ENCODE results near the gene IL22RA1.

DNA sequence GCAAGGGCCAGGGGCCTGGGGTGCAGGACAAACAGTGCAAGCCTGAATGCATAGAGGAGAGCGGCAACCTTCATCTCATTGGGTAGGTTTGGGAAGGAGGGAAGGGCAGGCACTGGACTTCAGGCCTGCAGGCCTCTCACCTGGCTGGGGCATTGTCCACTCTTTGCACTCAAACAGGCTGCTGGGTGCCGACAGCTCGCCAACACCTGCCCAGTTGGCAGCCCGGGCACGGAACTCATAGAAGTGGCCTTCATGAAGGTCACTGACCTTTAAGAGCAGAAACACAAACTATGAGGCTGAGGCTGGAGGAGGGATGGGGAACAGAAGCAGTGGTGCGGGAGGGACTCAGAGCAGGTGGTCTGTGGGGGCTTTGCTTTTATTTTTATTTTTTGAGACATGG, 61.8 kb downstream of the IL22RA1 start:
- TF ChIP-seq CREB1 (CRISPR knock-in tag; IDR thresholded peaks at IDR 0.05) (no peak), NFE2L1 (CRISPR knock-in tag; IDR thresholded peaks at IDR 0.05) (no peak), CTCF (IDR thresholded peaks at IDR 0.05) (no peak), ZNF138 (CRISPR knock-in tag; conservative IDR thresholded peaks at IDR 0.05) (no peak), NR3C1 (CRISPR knock-in tag; conservative IDR thresholded peaks at IDR 0.05; ENCODE audit: low read depth) (no peak), CBFB (CRISPR knock-in tag; IDR thresholded peaks at IDR 0.05; ENCODE audit: low read depth) (no peak), ATF6 (CRISPR knock-in tag; IDR thresholded peaks at IDR 0.05) (no peak), ELF4 (CRISPR knock-in tag; IDR thresholded peaks at IDR 0.05; ENCODE audit: low read depth) (no peak)
- TF ChIP-seq, protein P1, sequence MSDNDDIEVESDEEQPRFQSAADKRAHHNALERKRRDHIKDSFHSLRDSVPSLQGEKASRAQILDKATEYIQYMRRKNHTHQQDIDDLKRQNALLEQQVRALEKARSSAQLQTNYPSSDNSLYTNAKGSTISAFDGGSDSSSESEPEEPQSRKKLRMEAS (CRISPR knock-in tag; IDR thresholded peaks at IDR 0.05): no peak
- TF ChIP-seq, protein P2, sequence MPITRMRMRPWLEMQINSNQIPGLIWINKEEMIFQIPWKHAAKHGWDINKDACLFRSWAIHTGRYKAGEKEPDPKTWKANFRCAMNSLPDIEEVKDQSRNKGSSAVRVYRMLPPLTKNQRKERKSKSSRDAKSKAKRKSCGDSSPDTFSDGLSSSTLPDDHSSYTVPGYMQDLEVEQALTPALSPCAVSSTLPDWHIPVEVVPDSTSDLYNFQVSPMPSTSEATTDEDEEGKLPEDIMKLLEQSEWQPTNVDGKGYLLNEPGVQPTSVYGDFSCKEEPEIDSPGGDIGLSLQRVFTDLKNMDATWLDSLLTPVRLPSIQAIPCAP (CRISPR knock-in tag; IDR thresholded peaks at IDR 0.05): no peak
- TF ChIP-seq, protein P3, sequence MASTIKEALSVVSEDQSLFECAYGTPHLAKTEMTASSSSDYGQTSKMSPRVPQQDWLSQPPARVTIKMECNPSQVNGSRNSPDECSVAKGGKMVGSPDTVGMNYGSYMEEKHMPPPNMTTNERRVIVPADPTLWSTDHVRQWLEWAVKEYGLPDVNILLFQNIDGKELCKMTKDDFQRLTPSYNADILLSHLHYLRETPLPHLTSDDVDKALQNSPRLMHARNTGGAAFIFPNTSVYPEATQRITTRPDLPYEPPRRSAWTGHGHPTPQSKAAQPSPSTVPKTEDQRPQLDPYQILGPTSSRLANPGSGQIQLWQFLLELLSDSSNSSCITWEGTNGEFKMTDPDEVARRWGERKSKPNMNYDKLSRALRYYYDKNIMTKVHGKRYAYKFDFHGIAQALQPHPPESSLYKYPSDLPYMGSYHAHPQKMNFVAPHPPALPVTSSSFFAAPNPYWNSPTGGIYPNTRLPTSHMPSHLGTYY (CRISPR knock-in tag; IDR thresholded peaks at IDR 0.05): no peak
- TF ChIP-seq, protein P4, sequence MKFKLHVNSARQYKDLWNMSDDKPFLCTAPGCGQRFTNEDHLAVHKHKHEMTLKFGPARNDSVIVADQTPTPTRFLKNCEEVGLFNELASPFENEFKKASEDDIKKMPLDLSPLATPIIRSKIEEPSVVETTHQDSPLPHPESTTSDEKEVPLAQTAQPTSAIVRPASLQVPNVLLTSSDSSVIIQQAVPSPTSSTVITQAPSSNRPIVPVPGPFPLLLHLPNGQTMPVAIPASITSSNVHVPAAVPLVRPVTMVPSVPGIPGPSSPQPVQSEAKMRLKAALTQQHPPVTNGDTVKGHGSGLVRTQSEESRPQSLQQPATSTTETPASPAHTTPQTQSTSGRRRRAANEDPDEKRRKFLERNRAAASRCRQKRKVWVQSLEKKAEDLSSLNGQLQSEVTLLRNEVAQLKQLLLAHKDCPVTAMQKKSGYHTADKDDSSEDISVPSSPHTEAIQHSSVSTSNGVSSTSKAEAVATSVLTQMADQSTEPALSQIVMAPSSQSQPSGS (CRISPR knock-in tag; IDR thresholded peaks at IDR 0.05; ENCODE audit: borderline replicate concordance, low read depth): no peak
